Loucy (cell line): ENCODE data around the gene INPP4A.
"Not testable (repeated sequence)": the region's sequence is repeated elsewhere in the genome, so short reads cannot be mapped to it uniquely, and the experiment has no call there.

Experiments used
- H2AFZ ChIP-seq: fragments of 200-600 bp; sonication (generic); 2 replicates; pipeline ENCODE4 v1.6.0; 2016; ENCODE audit warnings: antibody characterized with exemption, mild to moderate bottlenecking, low read length, moderate library complexity
- H3F3A ChIP-seq: fragments of 200-600 bp; 2 replicates; pipeline ENCODE4 v1.6.0; 2016; ENCODE audit warnings: antibody characterized with exemption, low read depth, mild to moderate bottlenecking
- H3K27me3 ChIP-seq: fragments of 200-600 bp; sonication (generic); 2 replicates; pipeline ENCODE4 v1.6.1; 2014; ENCODE audit warnings: low read length, mild to moderate bottlenecking; ENCODE audit not compliant: insufficient read depth, poor library complexity, severe bottlenecking
- H3K36me3 ChIP-seq: fragments of 200-600 bp; sonication (generic); 2 replicates; pipeline ENCODE4 v1.6.1; 2016; ENCODE audit warnings: low read length; ENCODE audit not compliant: insufficient read depth
- H3K4me1 ChIP-seq: fragments of 200-600 bp; sonication (generic); 2 replicates; pipeline ENCODE4 v1.5.1; 2014; ENCODE audit warnings: low read length, mild to moderate bottlenecking; ENCODE audit not compliant: insufficient read depth, poor library complexity, severe bottlenecking
- H3K4me2 ChIP-seq: fragments of 200-600 bp; sonication (generic); 2 replicates; pipeline ENCODE4 v1.6.0; 2014; ENCODE audit warnings: antibody characterized with exemption, low read length, low read depth, mild to moderate bottlenecking; ENCODE audit not compliant: poor library complexity, severe bottlenecking
- H3K4me3 ChIP-seq: fragments of 200-600 bp; sonication (generic); 2 replicates; pipeline ENCODE4 v1.5.1; 2014; ENCODE audit warnings: low read length, mild to moderate bottlenecking, mixed read lengths; ENCODE audit not compliant: poor library complexity, severe bottlenecking
- H3K79me2 ChIP-seq: fragments of 200-600 bp; sonication (generic); 2 replicates; pipeline ENCODE4 v1.6.1; 2014; ENCODE audit warnings: low read length; ENCODE audit not compliant: insufficient read depth
- H3K9ac ChIP-seq: fragments of 200-600 bp; sonication (generic); 2 replicates; pipeline ENCODE4 v1.6.0; 2014; ENCODE audit warnings: mild to moderate bottlenecking, low read depth, low read length, moderate library complexity; ENCODE audit not compliant: poor library complexity, severe bottlenecking
- H3K9me2 ChIP-seq: fragments of 200-600 bp; sonication (generic); replicated peaks from 2 replicates; pipeline ENCODE4 v1.6.1; 2016; ENCODE audit warnings: low read depth, low read length, mixed read lengths
- H3K9me3 ChIP-seq: fragments of 200-600 bp; sonication (generic); 2 replicates; pipeline ENCODE4 v1.6.1; 2014; ENCODE audit warnings: mild to moderate bottlenecking, antibody characterized with exemption, low read length, low read depth; ENCODE audit not compliant: insufficient read depth
- H4K20me1 ChIP-seq: fragments of 200-600 bp; sonication (generic); 2 replicates; pipeline ENCODE4 v1.6.0; 2014; ENCODE audit warnings: antibody characterized with exemption, low read length, mild to moderate bottlenecking; ENCODE audit not compliant: insufficient read depth, poor library complexity, severe bottlenecking
- EZH2phosphoT487 ChIP-seq: fragments of 200-600 bp; IDR thresholded peaks from 2 replicates; pipeline ENCODE4 v1.6.1; 2018; ENCODE audit warnings: antibody characterized with exemption, mild to moderate bottlenecking, moderate library complexity, borderline replicate concordance
- TF ChIP-seq, protein P1 (sequence below): fragments of 200-600 bp; sonication (generic); conservative IDR thresholded peaks from 2 replicates; pipeline ENCODE4 v1.5.1; 2014; ENCODE audit warnings: mild to moderate bottlenecking, antibody characterized with exemption, low read length

The INPP4A gene

DNA sequence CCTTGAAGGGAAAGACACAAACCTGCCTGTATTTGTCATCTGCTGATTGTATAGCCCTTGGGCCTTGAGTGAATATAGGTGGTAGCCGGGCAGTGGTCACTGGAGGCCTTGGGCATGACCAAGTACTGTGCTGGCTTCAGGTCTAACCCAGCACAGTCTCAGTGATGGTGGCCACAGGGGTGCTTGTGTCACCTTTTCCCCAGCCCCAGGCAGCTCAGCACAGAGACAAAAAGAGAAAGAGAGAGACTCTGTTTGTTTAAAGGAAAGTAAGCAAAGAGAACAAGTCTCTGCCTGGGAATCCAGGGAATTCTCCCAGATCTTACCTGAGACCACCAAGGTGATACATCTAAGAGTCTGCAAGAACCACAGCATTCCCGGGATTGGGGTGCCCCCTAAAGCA, 39.4 kb upstream of the INPP4A start:
- Histone ChIP-seq H3K9me3 (no peaks in the 10 kb centered on the region), H4K20me1 (no peaks in the 10 kb centered on the region), H2AFZ (no peak overlapping the region), H3K4me2 (no peak overlapping the region), H3K27me3 (no peaks in the 10 kb centered on the region), H3K4me1 (no peaks in the 10 kb centered on the region), H3K9me2 (no peaks in the 10 kb centered on the region), H3K36me3 (no peaks in the 10 kb centered on the region), H3K4me3 (no peak overlapping the region), H3F3A (no peaks in the 10 kb centered on the region), H3K79me2 (no peaks in the 10 kb centered on the region), H3K9ac (no peak overlapping the region)
- TF ChIP-seq EZH2phosphoT487 = no peak
- TF ChIP-seq, protein P1, sequence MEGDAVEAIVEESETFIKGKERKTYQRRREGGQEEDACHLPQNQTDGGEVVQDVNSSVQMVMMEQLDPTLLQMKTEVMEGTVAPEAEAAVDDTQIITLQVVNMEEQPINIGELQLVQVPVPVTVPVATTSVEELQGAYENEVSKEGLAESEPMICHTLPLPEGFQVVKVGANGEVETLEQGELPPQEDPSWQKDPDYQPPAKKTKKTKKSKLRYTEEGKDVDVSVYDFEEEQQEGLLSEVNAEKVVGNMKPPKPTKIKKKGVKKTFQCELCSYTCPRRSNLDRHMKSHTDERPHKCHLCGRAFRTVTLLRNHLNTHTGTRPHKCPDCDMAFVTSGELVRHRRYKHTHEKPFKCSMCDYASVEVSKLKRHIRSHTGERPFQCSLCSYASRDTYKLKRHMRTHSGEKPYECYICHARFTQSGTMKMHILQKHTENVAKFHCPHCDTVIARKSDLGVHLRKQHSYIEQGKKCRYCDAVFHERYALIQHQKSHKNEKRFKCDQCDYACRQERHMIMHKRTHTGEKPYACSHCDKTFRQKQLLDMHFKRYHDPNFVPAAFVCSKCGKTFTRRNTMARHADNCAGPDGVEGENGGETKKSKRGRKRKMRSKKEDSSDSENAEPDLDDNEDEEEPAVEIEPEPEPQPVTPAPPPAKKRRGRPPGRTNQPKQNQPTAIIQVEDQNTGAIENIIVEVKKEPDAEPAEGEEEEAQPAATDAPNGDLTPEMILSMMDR = no peak

DNA sequence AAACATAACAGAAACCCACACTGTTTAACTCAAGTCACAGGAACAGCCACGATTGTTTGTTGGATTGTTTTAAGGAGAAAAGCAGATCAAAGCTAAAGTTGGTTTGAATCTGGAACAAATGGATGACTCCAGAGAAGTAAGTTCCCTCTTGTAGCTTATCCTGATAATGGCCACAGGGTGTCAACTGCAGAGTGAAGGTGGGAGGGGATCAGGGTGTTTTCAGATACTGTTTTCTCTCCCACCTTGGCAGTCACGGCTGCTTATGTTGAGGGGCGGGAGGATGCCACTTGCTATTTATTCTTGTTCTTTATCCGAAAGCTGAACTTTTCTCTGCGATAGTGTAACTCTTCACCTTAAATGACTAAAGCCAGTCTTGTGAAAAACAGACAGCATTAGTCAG, 36.5 kb upstream of the INPP4A start:
- no peaks in the 10 kb centered on the region for H3K4me1 ChIP-seq
- no peaks in the 10 kb centered on the region for H4K20me1 ChIP-seq
- H3K9me2 ChIP-seq = no peaks in the 10 kb centered on the region
- H3K4me3 ChIP-seq = no peak overlapping the region
- no peak overlapping the region for H3K9ac ChIP-seq
- no peak overlapping the region for H3K4me2 ChIP-seq
- TF ChIP-seq, protein P1 = no peak
- no peak for TF ChIP-seq EZH2phosphoT487
- no peaks in the 10 kb centered on the region for H3K79me2 ChIP-seq
- H3K9me3 ChIP-seq = no peaks in the 10 kb centered on the region
- no peak overlapping the region for H2AFZ ChIP-seq
- no peaks in the 10 kb centered on the region for H3K27me3 ChIP-seq
- H3F3A ChIP-seq = no peaks in the 10 kb centered on the region
- no peaks in the 10 kb centered on the region for H3K36me3 ChIP-seq

- TF ChIP-seq, protein P1 = peak; percentile 80
- no peak for TF ChIP-seq EZH2phosphoT487
- Histone ChIP-seq H3K4me1 (no peaks in the 10 kb centered on the region), H2AFZ (no peak overlapping the region)
Observed at GRCh38 chr2:98412751-98413458, 31.8 kb upstream of the INPP4A start.

DNA sequence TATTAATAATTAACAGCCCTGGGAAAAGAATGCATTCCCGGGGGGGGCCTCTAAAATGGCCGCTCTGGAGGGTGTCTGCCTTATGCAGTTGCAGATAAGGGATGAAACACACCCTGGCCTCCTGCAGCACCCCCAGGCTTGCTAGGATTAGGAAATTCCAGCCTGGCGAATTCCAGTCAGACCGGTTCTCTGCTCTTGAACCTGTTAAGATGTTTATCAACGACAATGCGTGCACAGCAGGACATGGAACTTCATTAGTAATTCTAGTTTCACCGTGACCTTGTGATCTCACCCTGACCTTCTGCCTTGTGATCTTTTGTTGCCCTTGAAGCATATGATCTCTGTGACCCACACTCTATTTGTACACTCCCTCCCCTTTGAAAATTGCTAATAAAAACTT, 30.4 kb upstream of the INPP4A start:
- H3K36me3 ChIP-seq, H3K4me3 ChIP-seq, H3K4me2 ChIP-seq, H3K9me2 ChIP-seq, H3K9ac ChIP-seq, H3K4me1 ChIP-seq, H4K20me1 ChIP-seq, H2AFZ ChIP-seq, H3K9me3 ChIP-seq, H3K79me2 ChIP-seq, H3K27me3 ChIP-seq, H3F3A ChIP-seq: not testable (repeated sequence)

More at GRCh38 chr2:98412751-98413458, 31.8 kb upstream of the INPP4A start:
- Histone ChIP-seq H4K20me1 (no peaks in the 10 kb centered on the region), H3K36me3 (no peaks in the 10 kb centered on the region), H3K9me2 (no peaks in the 10 kb centered on the region), H3F3A (no peaks in the 10 kb centered on the region), H3K9ac (no peak overlapping the region), H3K4me2 (no peak overlapping the region), H3K9me3 (0 out of 2 replicates have a peak, but pooled peaks cover 3% of the 10 kb centered on the region), H3K4me3 (no peak overlapping the region), H3K79me2 (no peaks in the 10 kb centered on the region), H3K27me3 (no peaks in the 10 kb centered on the region)

DNA sequence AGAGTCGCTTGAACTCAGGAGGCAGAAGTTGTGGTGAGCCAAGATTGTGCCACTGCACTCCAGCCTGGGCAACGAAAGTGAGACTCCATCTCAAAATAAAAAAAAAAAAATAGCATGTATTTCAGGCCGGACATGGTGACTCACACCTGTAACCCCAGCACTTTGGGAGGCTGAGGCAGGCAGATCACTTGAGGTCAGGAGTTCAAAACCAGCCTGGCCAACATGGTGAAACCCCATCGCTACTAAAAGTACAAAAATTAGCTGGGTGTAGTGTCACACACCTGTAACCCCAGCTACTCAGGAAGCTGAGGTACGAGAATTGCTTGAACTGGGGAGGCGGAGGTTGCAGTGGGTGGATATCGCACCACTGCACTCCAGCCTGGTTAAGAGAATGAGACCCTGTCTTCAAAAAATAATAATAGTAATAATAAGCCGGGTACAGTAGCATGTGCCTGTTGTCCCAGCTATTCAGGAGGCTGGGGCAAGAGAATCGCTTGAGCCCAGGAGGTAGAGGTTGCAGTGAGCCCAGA, 28.9 kb upstream of the INPP4A start:
- H3K9me3 ChIP-seq, H3K36me3 ChIP-seq, H3K79me2 ChIP-seq, H4K20me1 ChIP-seq, H3F3A ChIP-seq, H3K9me2 ChIP-seq, H3K4me2 ChIP-seq, H3K4me1 ChIP-seq, H3K9ac ChIP-seq, H3K4me3 ChIP-seq, H2AFZ ChIP-seq, H3K27me3 ChIP-seq: not testable (repeated sequence)
